Cerebellar cortex (tissue), 1 donor: ENCODE results near the gene LPIN1.

ENCODE experiments used
- DNase-seq: peaks from one replicate; pipeline ENCODE4 v3.0.0-alpha.2; 2015; ENCODE audit warnings: low spot score

The LPIN1 gene

GRCh38 chr2:11865805-11866204 is 119.4 kb downstream of the LPIN1 start:
- DNase-seq = no peak

- DNase-seq = no peak
These were observed 120.2 kb downstream of the LPIN1 start for GRCh38 chr2:11866358-11867335.

GRCh38 chr2:11867926-11868325 is 121.5 kb downstream of the LPIN1 start:
- no peak for DNase-seq

- DNase-seq = no peak
These were observed 123.1 kb downstream of the LPIN1 start for GRCh38 chr2:11869391-11869991.

GRCh38 chr2:11870064-11870463 is 123.6 kb downstream of the LPIN1 start:
- DNase-seq = no peak

- DNase-seq = no peak
These were observed 124.2 kb downstream of the LPIN1 start for GRCh38 chr2:11870584-11870983.

GRCh38 chr2:11871421-11871820 is 125.0 kb downstream of the LPIN1 start:
- no peak for DNase-seq

GRCh38 chr2:11872247-11872947 is 126.0 kb downstream of the LPIN1 start:
- DNase-seq = no peak

GRCh38 chr2:11872948-11873269 is 126.5 kb downstream of the LPIN1 start:
- no peak for DNase-seq

GRCh38 chr2:11873356-11874154 is 127.1 kb downstream of the LPIN1 start:
- DNase-seq = no peak

- DNase-seq = no peak
These were observed 128.4 kb downstream of the LPIN1 start for GRCh38 chr2:11874861-11875260.

GRCh38 chr2:11875481-11875880 is 129.0 kb downstream of the LPIN1 start:
- DNase-seq = no peak

- DNase-seq = no peak
These were observed 130.0 kb downstream of the LPIN1 start for GRCh38 chr2:11876436-11876835.

GRCh38 chr2:11876889-11877288 is 130.5 kb downstream of the LPIN1 start:
- no peak for DNase-seq
